Natural killer cell (primary cell): ENCODE data around the gene VPS26B. TPM values are rescaled to one million over a fixed set of nuclear protein-coding genes. Genes with fewer than 3 reads are reported as not detected.
"Not testable (repeated sequence)": the region's sequence is repeated elsewhere in the genome, so short reads cannot be mapped to it uniquely, and the experiment has no call there.

Experiments
- ATAC-seq, 3 donors: fragments of 150-1000 bp in 2 of 3; fragments of 200-7000 bp in 1 of 3; cut with Tn5 transposase; 1 replicate in 1 of 3; 2 replicates in 2 of 3; pipeline ENCODE4 v1.10.0; 2021; ENCODE audit warnings: mild to moderate bottlenecking in 2 of 3, moderate library complexity in 2 of 3
- DNase-seq, 2 donors: peaks; one replicate each; pipeline versions ENCODE4 v3.0.0 to v3.0.0-alpha.2; 2013 to 2021; ENCODE audit warnings: mixed read lengths in 1 of 2
- H3K27ac ChIP-seq: one replicate; pipeline ENCODE4 v1.5.1; 2013; ENCODE audit warnings: mild to moderate bottlenecking, low read length
- H3K27me3 ChIP-seq: one replicate; pipeline ENCODE4 v1.6.1; 2013; ENCODE audit warnings: low read length; ENCODE audit not compliant: control insufficient read depth, insufficient read depth
- H3K36me3 ChIP-seq: one replicate; pipeline ENCODE4 v1.6.1; 2013; ENCODE audit warnings: low read length; ENCODE audit not compliant: control insufficient read depth, insufficient read depth
- H3K4me1 ChIP-seq: one replicate; pipeline ENCODE4 v1.6.1; 2013; ENCODE audit warnings: low read length; ENCODE audit not compliant: control insufficient read depth, insufficient read depth
- H3K4me3 ChIP-seq: one replicate; pipeline ENCODE4 v1.5.1; 2013; ENCODE audit warnings: low read length
- H3K9me3 ChIP-seq: one replicate; pipeline ENCODE4 v1.6.1; 2013; ENCODE audit warnings: low read length; ENCODE audit not compliant: control insufficient read depth, insufficient read depth
- H3K27ac Mint-ChIP-seq, 2 donors: one replicate each; pipeline ENCODE4 v1.8.0; 2022; ENCODE audit warnings: mild to moderate bottlenecking in 2 of 2, mixed read lengths in 2 of 2, moderate library complexity in 1 of 2
- H3K27me3 Mint-ChIP-seq, 2 donors: one replicate each; pipeline ENCODE4 v1.8.0; 2022; ENCODE audit warnings: low read depth in 2 of 2, mixed read lengths in 2 of 2
- H3K36me3 Mint-ChIP-seq: one replicate; pipeline ENCODE4 v1.8.0; 2022; ENCODE audit warnings: mixed read lengths
- H3K4me1 Mint-ChIP-seq, 2 donors: one replicate each; pipeline ENCODE4 v1.8.0; 2022; ENCODE audit warnings: mixed read lengths in 2 of 2
- H3K4me3 Mint-ChIP-seq: one replicate; pipeline ENCODE4 v1.8.0; 2022; ENCODE audit warnings: mild to moderate bottlenecking, moderate library complexity, mixed read lengths
- H3K9me3 Mint-ChIP-seq, 2 donors: one replicate each; pipeline ENCODE4 v1.8.0; 2022; ENCODE audit warnings: mixed read lengths in 2 of 2
- CTCF ChIP-seq: fragments of 200-600 bp; IDR thresholded peaks from one replicate; pipeline ENCODE4 v1.8.0; 2022; ENCODE audit warnings: antibody characterized with exemption
- WGBS: methylation state at CpG from one replicate; pipeline ENCODE4 v1.1.7; 2013; ENCODE audit warnings: missing lambda C conversion rate; ENCODE audit not compliant: insufficient coverage; 5-methylcytosine and 5-hydroxymethylcytosine counted together
- intact Hi-C: fragments of 100-400 bp; cut with micrococcal nuclease; formaldehyde crosslinking; loops from one replicate; pipeline ENCODE4 v1.14.2; 2022
- total RNA-seq, 4 donors: library from RNA; stranded (reverse); fragments of 120-200 nt in 1 of 4; gene quantifications; one replicate each; pipeline versions ENCODE4 v1.2.3 to v1.2.4, GENCODE V29; 2013 to 2022

VPS26B gene
- total RNA-seq, 3 donors from 2014 or later (not counting 1 experiment from before 2014, with no cell fraction given) = 83.0 to 113 (median 107) TPM

- DNase-seq (no peak), ATAC-seq (no peak)
- no peak for TF ChIP-seq CTCF
- Histone ChIP-seq H3K4me1 (peaks cover 16% of the 10 kb centered on the region), H3K4me3 (no peak overlapping the region), H3K36me3 (no peaks in the 10 kb centered on the region), H3K27me3 (peaks cover 40% of the 10 kb centered on the region), H3K27ac (no peak overlapping the region), H3K9me3 (peaks cover 6% of the 10 kb centered on the region)
- 27% methylated on average over 35 of the region's 36 CpGs for WGBS
- Mint-ChIP-seq H3K4me1 (peaks cover 16 to 19% of the 10 kb centered on the region in 2 donors), H3K9me3 (no peaks in the 10 kb centered on the region), H3K27ac (no peak overlapping the region), H3K4me3 (peak overlapping the region; percentile 88), H3K36me3 (no peaks in the 10 kb centered on the region), H3K27me3 (peaks cover 66 to 80% of the 10 kb centered on the region in 2 donors)
- intact Hi-C loops = no loop called here
These were observed 52.9 kb downstream of the VPS26B start for GRCh38 chr11:134277183-134278001.

DNA sequence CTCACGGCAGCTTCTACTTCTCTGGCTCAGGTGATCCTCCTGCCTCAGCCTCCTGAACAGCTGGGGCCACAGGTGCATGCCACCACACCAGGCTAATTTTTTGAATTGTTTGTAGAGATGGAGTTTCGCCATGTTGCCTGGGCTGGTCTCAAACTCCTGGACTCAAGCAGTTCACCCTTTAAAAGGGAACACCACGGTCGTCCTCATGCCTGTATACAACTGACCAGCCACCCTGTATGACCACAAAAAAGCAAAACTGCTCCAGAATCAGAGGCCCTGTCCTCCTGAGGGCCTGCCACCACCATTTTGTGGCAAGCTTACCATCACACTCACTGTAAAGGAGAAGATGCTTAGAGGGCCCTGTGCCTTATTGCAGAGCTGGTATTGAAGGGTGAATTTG lies 53.9 kb downstream of the VPS26B start:
- WGBS = 93% methylated on average over 4 of the region's 4 CpGs
- no peak for TF ChIP-seq CTCF
- Histone ChIP-seq H3K4me3 (no peak overlapping the region), H3K27me3 (peaks cover 37% of the 10 kb centered on the region), H3K36me3 (no peaks in the 10 kb centered on the region), H3K4me1 (peaks cover 16% of the 10 kb centered on the region), H3K27ac (no peak overlapping the region), H3K9me3 (peaks cover 6% of the 10 kb centered on the region)
- H3K27ac Mint-ChIP-seq = no peak overlapping the region
- H3K9me3 Mint-ChIP-seq = no peaks in the 10 kb centered on the region
- no peak for ATAC-seq
- H3K27me3 Mint-ChIP-seq = peaks cover 59 to 71% of the 10 kb centered on the region in 2 donors
- DNase-seq = no peak
- H3K4me1 Mint-ChIP-seq = peaks cover 16 to 19% of the 10 kb centered on the region in 2 donors
- H3K36me3 Mint-ChIP-seq = no peaks in the 10 kb centered on the region
- intact Hi-C loops = no loop called here
- no peak overlapping the region for H3K4me3 Mint-ChIP-seq

- H3K4me3 Mint-ChIP-seq, H3K4me1 ChIP-seq, intact Hi-C loops, H3K9me3 Mint-ChIP-seq, H3K4me1 Mint-ChIP-seq, H3K36me3 ChIP-seq, H3K27ac Mint-ChIP-seq, ATAC-seq, H3K4me3 ChIP-seq, H3K27ac ChIP-seq, DNase-seq, H3K9me3 ChIP-seq, H3K36me3 Mint-ChIP-seq: not testable (repeated sequence)
- whole genome bisulfite sequencing = 93% methylated on average over 3 of the region's 17 CpGs
- H3K27me3 Mint-ChIP-seq = peaks cover 44 to 51% of the 10 kb centered on the region in 2 donors
- H3K27me3 ChIP-seq = peaks cover 22% of the 10 kb centered on the region
These were observed 57.2 kb downstream of the VPS26B start for GRCh38 chr11:134281635-134282034.

GRCh38 chr11:134282121-134283045 lies 57.9 kb downstream of the VPS26B start:
- Mint-ChIP-seq H3K27ac (no peak overlapping the region), H3K27me3 (peaks cover 40 to 46% of the 10 kb centered on the region in 2 donors), H3K36me3 (no peaks in the 10 kb centered on the region), H3K4me3 (no peak overlapping the region), H3K4me1 (peaks cover under 1 to 2% of the 10 kb centered on the region in 2 donors), H3K9me3 (no peaks in the 10 kb centered on the region)
- H3K4me1 ChIP-seq = no peaks in the 10 kb centered on the region
- peaks cover 16% of the 10 kb centered on the region for H3K27me3 ChIP-seq
- DNase-seq (no peak), ATAC-seq (no peak)
- H3K36me3 ChIP-seq = no peaks in the 10 kb centered on the region
- H3K4me3 ChIP-seq = no peak overlapping the region
- no peak overlapping the region for H3K27ac ChIP-seq
- no peak for TF ChIP-seq CTCF
- H3K9me3 ChIP-seq = peaks cover 6% of the 10 kb centered on the region
- WGBS = 91% methylated on average over 22 of the region's 22 CpGs
- intact Hi-C loops = no loop called here
